ENCODE measurements around the gene TMEM253.

DNA sequence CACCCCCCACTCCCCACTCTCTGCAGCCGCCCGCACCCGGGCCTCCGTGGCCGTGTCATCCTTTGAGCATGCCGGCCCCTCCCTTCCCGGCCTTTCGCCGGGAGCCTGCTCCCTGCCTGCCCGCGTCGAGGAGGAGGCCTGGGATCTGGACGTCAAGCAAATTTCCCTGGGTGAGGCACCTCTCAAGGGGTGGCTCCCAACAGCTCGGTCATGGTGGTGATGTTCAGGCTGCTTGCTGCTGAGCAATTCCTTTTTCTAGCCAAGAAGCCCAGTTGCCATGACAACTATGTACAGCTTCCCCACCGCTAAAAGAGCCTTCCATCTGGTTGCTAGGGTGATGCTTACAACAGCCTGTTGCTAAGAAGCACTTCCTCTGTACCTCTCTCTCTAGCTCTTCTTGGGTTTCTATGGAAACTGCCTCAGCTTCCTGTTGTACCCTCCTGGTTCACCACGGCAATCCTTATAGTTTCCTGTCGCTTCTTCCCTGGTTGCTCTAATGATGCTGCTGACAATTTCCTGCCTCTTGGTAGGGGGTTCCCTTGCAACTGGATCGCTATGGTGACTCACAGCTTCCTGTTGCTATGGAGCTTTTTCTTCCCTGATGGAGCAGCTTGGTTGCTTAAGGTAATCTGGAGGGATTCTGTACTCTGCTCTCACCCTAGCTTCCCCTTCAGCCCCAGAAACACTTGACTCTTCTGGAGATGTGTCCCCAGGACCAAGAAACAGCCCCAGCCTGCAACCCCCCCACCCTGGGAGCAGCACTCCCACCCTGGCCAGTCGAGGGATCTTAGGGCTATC lies 13.4 kb upstream of the TMEM253 start:
- no peak for TF ChIP-seq EZH2 (IDR thresholded peaks at IDR 0.05)
- TF ChIP-seq, protein P1, sequence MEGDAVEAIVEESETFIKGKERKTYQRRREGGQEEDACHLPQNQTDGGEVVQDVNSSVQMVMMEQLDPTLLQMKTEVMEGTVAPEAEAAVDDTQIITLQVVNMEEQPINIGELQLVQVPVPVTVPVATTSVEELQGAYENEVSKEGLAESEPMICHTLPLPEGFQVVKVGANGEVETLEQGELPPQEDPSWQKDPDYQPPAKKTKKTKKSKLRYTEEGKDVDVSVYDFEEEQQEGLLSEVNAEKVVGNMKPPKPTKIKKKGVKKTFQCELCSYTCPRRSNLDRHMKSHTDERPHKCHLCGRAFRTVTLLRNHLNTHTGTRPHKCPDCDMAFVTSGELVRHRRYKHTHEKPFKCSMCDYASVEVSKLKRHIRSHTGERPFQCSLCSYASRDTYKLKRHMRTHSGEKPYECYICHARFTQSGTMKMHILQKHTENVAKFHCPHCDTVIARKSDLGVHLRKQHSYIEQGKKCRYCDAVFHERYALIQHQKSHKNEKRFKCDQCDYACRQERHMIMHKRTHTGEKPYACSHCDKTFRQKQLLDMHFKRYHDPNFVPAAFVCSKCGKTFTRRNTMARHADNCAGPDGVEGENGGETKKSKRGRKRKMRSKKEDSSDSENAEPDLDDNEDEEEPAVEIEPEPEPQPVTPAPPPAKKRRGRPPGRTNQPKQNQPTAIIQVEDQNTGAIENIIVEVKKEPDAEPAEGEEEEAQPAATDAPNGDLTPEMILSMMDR (IDR thresholded peaks at IDR 0.05 in 2 of 3, conservative IDR thresholded peaks at IDR 0.05 in 1 of 3; ENCODE audit: borderline replicate concordance in 1 of 3, insufficient read depth in 1 of 3, low read depth in 2 of 3, low read length in 2 of 3), result no peak
- TF ChIP-seq, protein P2, sequence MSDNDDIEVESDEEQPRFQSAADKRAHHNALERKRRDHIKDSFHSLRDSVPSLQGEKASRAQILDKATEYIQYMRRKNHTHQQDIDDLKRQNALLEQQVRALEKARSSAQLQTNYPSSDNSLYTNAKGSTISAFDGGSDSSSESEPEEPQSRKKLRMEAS (IDR thresholded peaks at IDR 0.05), result no peak
- no peak for TF ChIP-seq ELF1 (IDR thresholded peaks at IDR 0.05; ENCODE audit: borderline replicate concordance, low read depth)
